ENCODE results near the gene TRIL. TPM values are rescaled to one million over a fixed set of nuclear protein-coding genes. Genes with fewer than 3 reads are reported as not detected.

TRIL gene
- total RNA-seq, 1 experiment from 2014 or later = 3.0 TPM

DNA sequence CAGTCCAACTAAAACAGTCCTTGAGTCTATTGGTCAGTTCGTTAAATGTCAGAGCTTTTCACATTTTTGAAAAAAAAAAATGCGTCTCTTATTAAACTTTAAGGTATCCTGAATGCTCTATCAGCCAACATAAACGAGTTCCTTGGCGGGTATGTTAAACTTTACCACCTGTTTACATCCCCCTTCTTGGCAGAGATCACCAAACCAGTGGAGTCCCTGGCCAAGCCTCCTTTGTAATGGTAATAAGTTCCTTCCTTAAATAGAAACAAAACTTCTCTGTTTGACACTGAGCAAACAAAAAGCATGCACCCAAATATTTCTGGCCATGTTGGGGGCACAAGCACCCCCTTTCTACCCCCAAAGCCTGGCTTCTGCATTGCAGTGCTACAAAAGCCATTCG lies 3.2 kb downstream of the TRIL start (continued):
- TF ChIP-seq TEAD1 (CRISPR knock-in tag; IDR thresholded peaks at IDR 0.05) = no peak
- TF ChIP-seq IRF2 (CRISPR knock-in tag; IDR thresholded peaks at IDR 0.05; ENCODE audit: borderline replicate concordance, low read depth) = no peak
- TF ChIP-seq, protein P1, sequence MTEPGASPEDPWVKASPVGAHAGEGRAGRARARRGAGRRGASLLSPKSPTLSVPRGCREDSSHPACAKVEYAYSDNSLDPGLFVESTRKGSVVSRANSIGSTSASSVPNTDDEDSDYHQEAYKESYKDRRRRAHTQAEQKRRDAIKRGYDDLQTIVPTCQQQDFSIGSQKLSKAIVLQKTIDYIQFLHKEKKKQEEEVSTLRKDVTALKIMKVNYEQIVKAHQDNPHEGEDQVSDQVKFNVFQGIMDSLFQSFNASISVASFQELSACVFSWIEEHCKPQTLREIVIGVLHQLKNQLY (CRISPR knock-in tag; IDR thresholded peaks at IDR 0.05) = no peak

DNA sequence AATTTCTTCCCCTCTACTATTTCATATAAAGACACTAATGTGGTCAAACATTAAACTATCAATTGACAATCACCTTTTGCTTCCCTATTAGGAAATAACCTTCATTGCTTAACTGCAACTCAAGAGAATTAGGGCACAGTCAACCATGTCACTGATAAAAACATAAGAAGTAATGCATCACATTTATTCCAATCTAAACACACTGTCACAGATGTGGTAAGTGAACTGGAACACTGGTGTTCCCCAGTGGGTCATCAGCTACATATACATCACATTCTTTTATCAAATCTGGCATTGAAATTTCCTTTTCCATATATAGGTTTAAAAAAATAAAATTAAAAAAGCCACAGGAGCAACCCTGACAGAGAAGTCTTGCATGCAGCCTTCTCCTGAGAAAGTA lies 3.7 kb downstream of the TRIL start:
- Mint-ChIP-seq H3K36me3 (no peaks in the 10 kb centered on the region), H3K4me1 (peaks cover 45% of the 10 kb centered on the region), H3K9me3 (no peaks in the 10 kb centered on the region), H3K27ac (no peak overlapping the region), H3K4me3 (no peak overlapping the region), H3K27me3 (ENCODE audit: low read depth) (peaks cover 42% of the 10 kb centered on the region)
- no peak for TF ChIP-seq ZNF317 (CRISPR knock-in tag; IDR thresholded peaks at IDR 0.05; ENCODE audit: borderline replicate concordance, low read depth)
- no peak for TF ChIP-seq MYBL2 (CRISPR knock-in tag; IDR thresholded peaks at IDR 0.05)
- ChIA-PET POLR2A (no interaction called here), CTCF (interaction anchor here (3.7 to 8.8 kb wide), 2 partner anchors 30 to 235 kb away, joined by 34 to 407 read pairs; no protein-coding TSS in a partner anchor)
- DNase-seq (ENCODE audit: low spot score) (no peak), ATAC-seq (no peak)

DNA sequence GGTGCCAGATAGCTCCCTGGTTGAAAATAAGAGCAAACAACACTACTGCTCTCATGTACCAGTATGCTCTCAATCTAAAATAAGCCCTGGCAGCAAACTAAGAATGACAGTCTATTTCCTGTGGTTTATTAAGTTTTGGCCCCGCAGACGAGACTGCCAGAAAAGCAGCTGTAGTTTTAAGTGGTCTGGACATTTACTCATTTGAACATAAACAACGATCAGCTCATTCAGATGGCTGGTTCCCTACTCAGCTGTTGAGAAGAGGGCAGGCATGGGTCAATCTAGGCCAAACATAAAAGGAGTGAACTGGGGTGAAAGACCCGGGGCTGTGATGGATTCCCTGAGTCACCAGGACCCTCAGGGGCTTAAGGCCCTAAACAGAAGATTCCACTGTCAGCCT lies 4.5 kb downstream of the TRIL start:
- POLR2A ChIA-PET = no interaction called here
- Mint-ChIP-seq H3K4me3 (no peak overlapping the region), H3K27ac (no peak overlapping the region), H3K9me3 (no peaks in the 10 kb centered on the region), H3K4me1 (peaks cover 38% of the 10 kb centered on the region), H3K36me3 (no peaks in the 10 kb centered on the region), H3K27me3 (ENCODE audit: low read depth) (peaks cover 34% of the 10 kb centered on the region)
- DNase-seq (ENCODE audit: low spot score) (no peak), ATAC-seq (no peak)
- CTCF ChIA-PET = interaction anchor here (1.2 to 8.8 kb wide), 2 partner anchors 29 to 153 kb away, joined by 10 to 407 read pairs; no protein-coding TSS in a partner anchor
- TF ChIP-seq, protein P2, sequence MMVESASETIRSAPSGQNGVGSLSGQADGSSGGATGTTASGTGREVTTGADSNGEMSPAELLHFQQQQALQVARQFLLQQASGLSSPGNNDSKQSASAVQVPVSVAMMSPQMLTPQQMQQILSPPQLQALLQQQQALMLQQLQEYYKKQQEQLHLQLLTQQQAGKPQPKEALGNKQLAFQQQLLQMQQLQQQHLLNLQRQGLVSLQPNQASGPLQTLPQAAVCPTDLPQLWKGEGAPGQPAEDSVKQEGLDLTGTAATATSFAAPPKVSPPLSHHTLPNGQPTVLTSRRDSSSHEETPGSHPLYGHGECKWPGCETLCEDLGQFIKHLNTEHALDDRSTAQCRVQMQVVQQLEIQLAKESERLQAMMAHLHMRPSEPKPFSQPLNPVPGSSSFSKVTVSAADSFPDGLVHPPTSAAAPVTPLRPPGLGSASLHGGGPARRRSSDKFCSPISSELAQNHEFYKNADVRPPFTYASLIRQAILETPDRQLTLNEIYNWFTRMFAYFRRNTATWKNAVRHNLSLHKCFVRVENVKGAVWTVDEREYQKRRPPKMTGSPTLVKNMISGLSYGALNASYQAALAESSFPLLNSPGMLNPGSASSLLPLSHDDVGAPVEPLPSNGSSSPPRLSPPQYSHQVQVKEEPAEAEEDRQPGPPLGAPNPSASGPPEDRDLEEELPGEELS (CRISPR knock-in tag; IDR thresholded peaks at IDR 0.05) = no peak
- TF ChIP-seq GRHL2 (CRISPR knock-in tag; IDR thresholded peaks at IDR 0.05; ENCODE audit: insufficient replicate concordance, severe bottlenecking) (no peak), EMX1 (CRISPR knock-in tag; IDR thresholded peaks at IDR 0.05) (no peak)
- TF ChIP-seq, protein P3, sequence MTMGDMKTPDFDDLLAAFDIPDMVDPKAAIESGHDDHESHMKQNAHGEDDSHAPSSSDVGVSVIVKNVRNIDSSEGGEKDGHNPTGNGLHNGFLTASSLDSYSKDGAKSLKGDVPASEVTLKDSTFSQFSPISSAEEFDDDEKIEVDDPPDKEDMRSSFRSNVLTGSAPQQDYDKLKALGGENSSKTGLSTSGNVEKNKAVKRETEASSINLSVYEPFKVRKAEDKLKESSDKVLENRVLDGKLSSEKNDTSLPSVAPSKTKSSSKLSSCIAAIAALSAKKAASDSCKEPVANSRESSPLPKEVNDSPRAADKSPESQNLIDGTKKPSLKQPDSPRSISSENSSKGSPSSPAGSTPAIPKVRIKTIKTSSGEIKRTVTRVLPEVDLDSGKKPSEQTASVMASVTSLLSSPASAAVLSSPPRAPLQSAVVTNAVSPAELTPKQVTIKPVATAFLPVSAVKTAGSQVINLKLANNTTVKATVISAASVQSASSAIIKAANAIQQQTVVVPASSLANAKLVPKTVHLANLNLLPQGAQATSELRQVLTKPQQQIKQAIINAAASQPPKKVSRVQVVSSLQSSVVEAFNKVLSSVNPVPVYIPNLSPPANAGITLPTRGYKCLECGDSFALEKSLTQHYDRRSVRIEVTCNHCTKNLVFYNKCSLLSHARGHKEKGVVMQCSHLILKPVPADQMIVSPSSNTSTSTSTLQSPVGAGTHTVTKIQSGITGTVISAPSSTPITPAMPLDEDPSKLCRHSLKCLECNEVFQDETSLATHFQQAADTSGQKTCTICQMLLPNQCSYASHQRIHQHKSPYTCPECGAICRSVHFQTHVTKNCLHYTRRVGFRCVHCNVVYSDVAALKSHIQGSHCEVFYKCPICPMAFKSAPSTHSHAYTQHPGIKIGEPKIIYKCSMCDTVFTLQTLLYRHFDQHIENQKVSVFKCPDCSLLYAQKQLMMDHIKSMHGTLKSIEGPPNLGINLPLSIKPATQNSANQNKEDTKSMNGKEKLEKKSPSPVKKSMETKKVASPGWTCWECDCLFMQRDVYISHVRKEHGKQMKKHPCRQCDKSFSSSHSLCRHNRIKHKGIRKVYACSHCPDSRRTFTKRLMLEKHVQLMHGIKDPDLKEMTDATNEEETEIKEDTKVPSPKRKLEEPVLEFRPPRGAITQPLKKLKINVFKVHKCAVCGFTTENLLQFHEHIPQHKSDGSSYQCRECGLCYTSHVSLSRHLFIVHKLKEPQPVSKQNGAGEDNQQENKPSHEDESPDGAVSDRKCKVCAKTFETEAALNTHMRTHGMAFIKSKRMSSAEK (CRISPR knock-in tag; IDR thresholded peaks at IDR 0.05; ENCODE audit: borderline replicate concordance) = no peak
- TF ChIP-seq, protein P4, sequence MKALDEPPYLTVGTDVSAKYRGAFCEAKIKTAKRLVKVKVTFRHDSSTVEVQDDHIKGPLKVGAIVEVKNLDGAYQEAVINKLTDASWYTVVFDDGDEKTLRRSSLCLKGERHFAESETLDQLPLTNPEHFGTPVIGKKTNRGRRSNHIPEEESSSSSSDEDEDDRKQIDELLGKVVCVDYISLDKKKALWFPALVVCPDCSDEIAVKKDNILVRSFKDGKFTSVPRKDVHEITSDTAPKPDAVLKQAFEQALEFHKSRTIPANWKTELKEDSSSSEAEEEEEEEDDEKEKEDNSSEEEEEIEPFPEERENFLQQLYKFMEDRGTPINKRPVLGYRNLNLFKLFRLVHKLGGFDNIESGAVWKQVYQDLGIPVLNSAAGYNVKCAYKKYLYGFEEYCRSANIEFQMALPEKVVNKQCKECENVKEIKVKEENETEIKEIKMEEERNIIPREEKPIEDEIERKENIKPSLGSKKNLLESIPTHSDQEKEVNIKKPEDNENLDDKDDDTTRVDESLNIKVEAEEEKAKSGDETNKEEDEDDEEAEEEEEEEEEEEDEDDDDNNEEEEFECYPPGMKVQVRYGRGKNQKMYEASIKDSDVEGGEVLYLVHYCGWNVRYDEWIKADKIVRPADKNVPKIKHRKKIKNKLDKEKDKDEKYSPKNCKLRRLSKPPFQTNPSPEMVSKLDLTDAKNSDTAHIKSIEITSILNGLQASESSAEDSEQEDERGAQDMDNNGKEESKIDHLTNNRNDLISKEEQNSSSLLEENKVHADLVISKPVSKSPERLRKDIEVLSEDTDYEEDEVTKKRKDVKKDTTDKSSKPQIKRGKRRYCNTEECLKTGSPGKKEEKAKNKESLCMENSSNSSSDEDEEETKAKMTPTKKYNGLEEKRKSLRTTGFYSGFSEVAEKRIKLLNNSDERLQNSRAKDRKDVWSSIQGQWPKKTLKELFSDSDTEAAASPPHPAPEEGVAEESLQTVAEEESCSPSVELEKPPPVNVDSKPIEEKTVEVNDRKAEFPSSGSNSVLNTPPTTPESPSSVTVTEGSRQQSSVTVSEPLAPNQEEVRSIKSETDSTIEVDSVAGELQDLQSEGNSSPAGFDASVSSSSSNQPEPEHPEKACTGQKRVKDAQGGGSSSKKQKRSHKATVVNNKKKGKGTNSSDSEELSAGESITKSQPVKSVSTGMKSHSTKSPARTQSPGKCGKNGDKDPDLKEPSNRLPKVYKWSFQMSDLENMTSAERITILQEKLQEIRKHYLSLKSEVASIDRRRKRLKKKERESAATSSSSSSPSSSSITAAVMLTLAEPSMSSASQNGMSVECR (CRISPR knock-in tag; IDR thresholded peaks at IDR 0.05; ENCODE audit: borderline replicate concordance) = no peak
